GM12891 (cell line): ENCODE measurements around the gene CYP17A1. TPM values are rescaled to one million over a fixed set of nuclear protein-coding genes. Genes with fewer than 3 reads are reported as not detected.

Experiments
- DNase-seq: peaks from one replicate; pipeline ENCODE4 v3.0.0; 2011; ENCODE audit warnings: low spot score; ENCODE audit not compliant: insufficient read length
- FAIRE-seq: peaks from 2 replicates; lab custom pipeline; 2011; peaks lifted over from hg19 to GRCh38; lab: Jason Lieb, UNC
- PAX5 ChIP-seq: IDR thresholded peaks from 2 replicates; pipeline ENCODE4 v1.6.1; 2011; ENCODE audit warnings: low read length, moderate library complexity, mild to moderate bottlenecking; ENCODE audit not compliant: insufficient read depth, severe bottlenecking
- POLR2A ChIP-seq: IDR thresholded peaks from 2 replicates; pipeline ENCODE4 v1.6.1; 2011; ENCODE audit warnings: low read depth, low read length, control low read depth
- POLR2AphosphoS5 ChIP-seq: IDR thresholded peaks from 2 replicates; pipeline ENCODE4 v1.6.1; 2011; ENCODE audit warnings: low read depth, low read length, control low read depth
- POU2F2 ChIP-seq: IDR thresholded peaks from 2 replicates; pipeline ENCODE4 v1.6.1; 2011; ENCODE audit warnings: low read depth, mild to moderate bottlenecking, control low read depth, low read length, moderate library complexity
- SPI1 ChIP-seq: IDR thresholded peaks from 2 replicates; pipeline ENCODE4 v1.6.1; 2011; ENCODE audit warnings: low read depth, low read length, control low read depth
- TAF1 ChIP-seq: IDR thresholded peaks from 2 replicates; pipeline ENCODE4 v1.6.1; 2011; ENCODE audit warnings: low read depth, low read length, control low read depth
- polyA plus RNA-seq: library from polyadenylated mRNA; unstranded; fragments of >200 nt; gene quantifications from one replicate; pipeline ENCODE4 v1.2.1, GENCODE V29; 2012; ENCODE audit warnings: low read depth, missing spikeins, inconsistent platforms; ENCODE audit not compliant: missing spikeins

Gene CYP17A1
- not detected for polyA plus RNA-seq

GRCh38 chr10:102837230-102837721 lies at the start of gene CYP17A1:
Gene CYP17A1 (minus strand): TSS chr10:102837413. CDS start chr10:102837361, 52 bp downstream.
- no peak for DNase-seq
- TF ChIP-seq POLR2AphosphoS5 = no peak
- TF ChIP-seq POU2F2 = no peak
- no peak for TF ChIP-seq POLR2A
- TF ChIP-seq SPI1 = no peak
- no peak for TF ChIP-seq TAF1
- no peak for TF ChIP-seq PAX5
- no peak for FAIRE-seq

GRCh38 chr10:102880256-102880655 lies 43.0 kb upstream of the CYP17A1 start:
- TF ChIP-seq POU2F2 (no peak), POLR2AphosphoS5 (no peak), SPI1 (no peak), POLR2A (no peak), TAF1 (no peak), PAX5 (no peak)
- DNase-seq (no peak), FAIRE-seq (peak; percentile 90)

GRCh38 chr10:102878629-102879028 lies 41.4 kb upstream of the CYP17A1 start:
- no peak for FAIRE-seq
- TF ChIP-seq TAF1 (no peak), POLR2A (no peak), POU2F2 (no peak), PAX5 (no peak), POLR2AphosphoS5 (no peak), SPI1 (no peak)
- DNase-seq = no peak

GRCh38 chr10:102876747-102877153 lies 39.5 kb upstream of the CYP17A1 start:
- TF ChIP-seq POLR2AphosphoS5 (no peak), SPI1 (no peak), PAX5 (no peak), POU2F2 (no peak), POLR2A (no peak), TAF1 (no peak)
- DNase-seq (no peak), FAIRE-seq (no peak)

- DNase-seq = no peak
- no peak for FAIRE-seq
- TF ChIP-seq TAF1 (no peak), PAX5 (no peak), POLR2AphosphoS5 (no peak), POLR2A (no peak), POU2F2 (no peak), SPI1 (no peak)
These were observed 35.0 kb upstream of the CYP17A1 start for GRCh38 chr10:102872163-102872562.

- DNase-seq (no peak), FAIRE-seq (no peak)
- TF ChIP-seq POLR2AphosphoS5 = no peak
- no peak for TF ChIP-seq TAF1
- no peak for TF ChIP-seq POU2F2
These were observed 33.0 kb upstream of the CYP17A1 start for GRCh38 chr10:102870221-102870620.

- TF ChIP-seq TAF1 (no peak), POLR2A (no peak), POLR2AphosphoS5 (no peak), SPI1 (no peak), POU2F2 (no peak)
- peak; percentile 95 for FAIRE-seq
- peak; percentile 62 for DNase-seq
These were observed 32.3 kb upstream of the CYP17A1 start, which contains the start of gene AS3MT for GRCh38 chr10:102869258-102870198. Gene AS3MT (plus strand): TSS chr10:102869470. CDS start chr10:102869593, 123 bp downstream.

GRCh38 chr10:102868911-102869257 lies 31.7 kb upstream of the CYP17A1 start:
- no peak for FAIRE-seq
- no peak for TF ChIP-seq TAF1
- TF ChIP-seq POLR2AphosphoS5 = no peak
- no peak for TF ChIP-seq PAX5
- no peak for TF ChIP-seq SPI1
- no peak for TF ChIP-seq POLR2A
- TF ChIP-seq POU2F2 = no peak
- no peak for DNase-seq

- FAIRE-seq (no peak), DNase-seq (no peak)
- no peak for TF ChIP-seq SPI1
- TF ChIP-seq TAF1 = no peak
- no peak for TF ChIP-seq POLR2AphosphoS5
- TF ChIP-seq POU2F2 = no peak
- no peak for TF ChIP-seq POLR2A
- no peak for TF ChIP-seq PAX5
These were observed 28.4 kb upstream of the CYP17A1 start for GRCh38 chr10:102865620-102866019.
